ENCODE results near the gene NFE2L3. TPM values are rescaled to one million over a fixed set of nuclear protein-coding genes. Genes with fewer than 3 reads are reported as not detected.
"Not testable (repeated sequence)": the region's sequence is repeated elsewhere in the genome, so short reads cannot be mapped to it uniquely, and the experiment has no call there.

Gene NFE2L3
- polyA plus RNA-seq, 1 experiment, result 63.5 TPM

DNA sequence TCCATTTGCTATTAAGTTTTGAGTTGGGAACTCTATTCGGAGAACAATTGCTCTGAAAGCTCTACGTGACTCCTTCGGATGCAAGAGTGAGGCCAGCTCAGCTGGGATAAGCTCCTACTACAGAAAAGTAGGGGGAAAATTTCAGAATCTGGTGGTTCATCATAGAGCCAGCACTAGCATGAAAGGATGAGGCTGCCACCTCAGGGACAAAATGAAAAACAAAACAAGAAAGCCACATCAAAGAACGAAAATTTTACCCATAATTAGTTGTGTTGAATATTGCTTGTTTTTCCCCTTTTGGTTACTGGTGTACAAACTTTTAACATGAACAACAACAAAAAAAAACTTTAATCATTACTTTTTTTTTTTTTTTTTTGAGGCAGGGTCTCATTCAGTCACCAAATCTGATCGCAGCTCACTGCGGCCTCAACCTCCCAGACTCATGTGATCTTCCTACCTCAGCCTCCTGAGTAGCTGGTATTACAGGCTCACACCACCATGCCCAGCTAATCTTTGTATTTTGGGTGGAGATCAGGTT is 39.7 kb upstream of the NFE2L3 start:
- TF ChIP-seq, protein P1, sequence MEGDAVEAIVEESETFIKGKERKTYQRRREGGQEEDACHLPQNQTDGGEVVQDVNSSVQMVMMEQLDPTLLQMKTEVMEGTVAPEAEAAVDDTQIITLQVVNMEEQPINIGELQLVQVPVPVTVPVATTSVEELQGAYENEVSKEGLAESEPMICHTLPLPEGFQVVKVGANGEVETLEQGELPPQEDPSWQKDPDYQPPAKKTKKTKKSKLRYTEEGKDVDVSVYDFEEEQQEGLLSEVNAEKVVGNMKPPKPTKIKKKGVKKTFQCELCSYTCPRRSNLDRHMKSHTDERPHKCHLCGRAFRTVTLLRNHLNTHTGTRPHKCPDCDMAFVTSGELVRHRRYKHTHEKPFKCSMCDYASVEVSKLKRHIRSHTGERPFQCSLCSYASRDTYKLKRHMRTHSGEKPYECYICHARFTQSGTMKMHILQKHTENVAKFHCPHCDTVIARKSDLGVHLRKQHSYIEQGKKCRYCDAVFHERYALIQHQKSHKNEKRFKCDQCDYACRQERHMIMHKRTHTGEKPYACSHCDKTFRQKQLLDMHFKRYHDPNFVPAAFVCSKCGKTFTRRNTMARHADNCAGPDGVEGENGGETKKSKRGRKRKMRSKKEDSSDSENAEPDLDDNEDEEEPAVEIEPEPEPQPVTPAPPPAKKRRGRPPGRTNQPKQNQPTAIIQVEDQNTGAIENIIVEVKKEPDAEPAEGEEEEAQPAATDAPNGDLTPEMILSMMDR (IDR thresholded peaks at IDR 0.05; ENCODE audit: low read depth, low read length), result no peak
- Histone ChIP-seq H3K4me3 (ENCODE audit: low read depth, low read length) (no peak overlapping the region), H3K27ac (ENCODE audit: low read depth, low read length) (no peak overlapping the region), H3K9me3 (ENCODE audit: control insufficient read depth, insufficient read depth, low read length) (no peaks in the 10 kb centered on the region), H3K27me3 (ENCODE audit: control insufficient read depth, insufficient read depth, low read length) (peaks cover 7% of the 10 kb centered on the region)
- ChIA-PET CTCF (interaction anchor here (0.6 to 2.8 kb wide), 4 partner anchors 17 to 253 kb away, joined by 3 to 13 read pairs (median 4); no protein-coding TSS in a partner anchor), POLR2A (interaction anchor here (0.7 kb wide), 1 partner anchor 34 kb away, joined by 6 read pairs; no protein-coding TSS in a partner anchor)
- DNase-seq (ENCODE audit: low read depth, low spot score), result no peak

DNA sequence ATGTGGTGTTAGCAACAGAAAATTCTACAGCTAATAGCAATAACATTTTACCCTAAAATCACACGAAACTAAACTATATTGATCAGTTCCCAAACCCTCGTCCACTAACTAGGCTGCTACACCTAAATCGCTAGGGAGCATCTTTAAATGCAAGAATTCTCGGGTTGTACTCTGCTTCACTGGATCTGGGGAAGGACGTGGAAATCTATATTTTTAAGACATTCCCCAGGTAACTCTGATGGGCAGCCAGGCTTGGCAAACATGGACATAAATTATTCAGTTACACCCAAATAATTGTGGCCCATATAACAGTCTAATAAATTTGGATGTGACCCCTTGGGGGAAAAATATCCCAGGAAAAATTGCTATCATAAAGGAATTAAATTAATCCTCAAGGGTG is 36.3 kb upstream of the NFE2L3 start:
- POLR2A ChIA-PET, result no interaction called here
- CTCF ChIA-PET, result interaction anchor here (1.1 kb wide), 1 partner anchor 25 kb away, joined by 4 read pairs; no protein-coding TSS in a partner anchor

DNA sequence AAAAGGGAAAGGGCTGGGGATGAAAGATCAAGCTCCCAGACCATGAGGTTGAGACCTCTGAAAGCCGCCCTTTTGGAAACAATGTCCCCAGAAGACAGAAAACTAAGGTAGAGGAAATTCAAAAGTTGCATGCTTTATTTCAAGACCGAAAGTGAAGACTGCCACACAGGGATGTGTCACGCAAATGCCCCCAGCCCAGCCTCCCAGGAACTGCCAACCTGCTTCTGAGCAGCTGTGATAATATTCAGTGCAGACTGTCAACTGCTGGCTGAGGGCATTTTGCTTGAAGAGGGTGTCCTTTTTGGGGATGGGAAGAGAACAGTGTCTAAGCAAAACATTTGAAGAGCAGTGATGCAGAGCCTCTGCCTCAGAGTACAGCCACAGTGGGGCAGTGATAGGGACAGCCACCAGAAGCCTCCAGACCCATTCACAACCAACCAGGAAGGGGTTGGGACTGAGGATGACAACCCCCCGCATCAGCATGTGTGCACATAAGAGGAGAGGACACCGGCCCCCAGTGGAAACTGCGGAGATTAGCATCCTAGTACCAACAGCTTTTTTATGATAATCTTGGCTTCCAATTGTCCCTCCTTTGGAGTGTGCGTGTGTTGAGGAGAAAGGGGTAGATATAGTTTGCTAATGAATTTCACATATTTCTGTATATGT is 34.7 kb upstream of the NFE2L3 start:
- CTCF ChIA-PET, result interaction anchor here (1.1 kb wide), 1 partner anchor 26 kb away, joined by 3 read pairs; no protein-coding TSS in a partner anchor
- peaks cover 7% of the 10 kb centered on the region for H3K27me3 ChIP-seq (ENCODE audit: control insufficient read depth, insufficient read depth, low read length)

More for the DNA sequence above, 36.3 kb upstream of the NFE2L3 start:
- TF ChIP-seq, protein P1 (IDR thresholded peaks at IDR 0.05; ENCODE audit: low read depth, low read length), result no peak
- no peak for DNase-seq (ENCODE audit: low read depth, low spot score)
- no peaks in the 10 kb centered on the region for H3K9me3 ChIP-seq (ENCODE audit: control insufficient read depth, insufficient read depth, low read length)
- peaks cover 8% of the 10 kb centered on the region for H3K27me3 ChIP-seq (ENCODE audit: control insufficient read depth, insufficient read depth, low read length)
- no peak overlapping the region for H3K27ac ChIP-seq (ENCODE audit: low read depth, low read length)
- H3K4me3 ChIP-seq (ENCODE audit: low read depth, low read length), result no peak overlapping the region

DNA sequence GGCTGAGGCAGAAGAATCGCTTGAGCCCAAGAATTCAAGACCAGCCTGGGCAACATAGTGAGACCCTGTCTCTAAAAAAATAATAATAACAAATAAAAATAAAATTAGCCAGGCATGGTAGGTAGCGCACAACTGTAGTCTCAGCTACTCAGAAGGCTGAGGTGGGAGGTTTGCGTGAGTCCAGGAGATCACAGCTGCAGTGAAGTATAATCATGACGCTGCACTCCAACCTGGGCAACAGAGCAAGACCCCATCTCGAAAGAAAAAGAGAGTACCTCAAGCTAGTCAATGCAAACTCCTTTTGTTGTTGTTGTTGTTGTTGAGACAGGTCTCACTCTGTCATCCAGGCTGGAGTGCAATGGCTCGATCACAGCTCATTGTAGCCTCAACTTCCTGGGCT is 34.0 kb upstream of the NFE2L3 start:
- Histone ChIP-seq H3K9me3 (ENCODE audit: control insufficient read depth, insufficient read depth, low read length) (no peaks in the 10 kb centered on the region), H3K4me3 (ENCODE audit: low read depth, low read length) (no peak overlapping the region), H3K27me3 (ENCODE audit: control insufficient read depth, insufficient read depth, low read length) (peaks cover 7% of the 10 kb centered on the region), H3K27ac (ENCODE audit: low read depth, low read length) (no peak overlapping the region)
- DNase-seq (ENCODE audit: low read depth, low spot score), result no peak
- TF ChIP-seq, protein P1 (IDR thresholded peaks at IDR 0.05; ENCODE audit: low read depth, low read length), result no peak
- CTCF ChIA-PET, result interaction anchor here (1.1 kb wide), 1 partner anchor 27 kb away, joined by 3 read pairs; no protein-coding TSS in a partner anchor
- POLR2A ChIA-PET, result no interaction called here

More for the DNA sequence above, 34.7 kb upstream of the NFE2L3 start:
- TF ChIP-seq, protein P1 (IDR thresholded peaks at IDR 0.05; ENCODE audit: low read depth, low read length), result no peak
- Histone ChIP-seq H3K4me3 (ENCODE audit: low read depth, low read length) (no peak overlapping the region), H3K27ac (ENCODE audit: low read depth, low read length) (no peak overlapping the region), H3K9me3 (ENCODE audit: control insufficient read depth, insufficient read depth, low read length) (no peaks in the 10 kb centered on the region)
- DNase-seq (ENCODE audit: low read depth, low spot score), result no peak
- POLR2A ChIA-PET, result no interaction called here

DNA sequence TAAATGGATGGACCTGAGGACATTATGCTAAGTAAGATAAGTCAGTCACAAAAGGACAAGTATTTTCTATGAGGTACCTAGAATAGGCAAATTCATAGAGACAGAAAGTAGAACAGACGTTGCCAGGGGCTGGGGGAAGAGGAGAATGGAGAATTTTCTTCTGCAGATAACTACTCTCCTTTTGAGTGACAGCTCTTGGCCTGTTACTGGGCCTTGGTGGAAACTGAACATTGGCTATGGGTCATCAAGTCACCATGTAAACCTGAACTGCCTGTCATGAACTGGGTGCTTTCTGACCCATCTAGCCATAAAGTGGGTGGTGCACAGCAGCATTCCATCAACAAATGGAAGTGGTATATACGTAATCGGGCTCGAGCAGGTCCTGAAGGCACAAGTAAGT is 29.3 kb upstream of the NFE2L3 start:
- H3K27me3 ChIP-seq (ENCODE audit: control insufficient read depth, insufficient read depth, low read length), result no peaks in the 10 kb centered on the region
- ChIA-PET POLR2A (no interaction called here), CTCF (no interaction called here)
- no peak overlapping the region for H3K27ac ChIP-seq (ENCODE audit: low read depth, low read length)
- H3K9me3 ChIP-seq (ENCODE audit: control insufficient read depth, insufficient read depth, low read length), result no peaks in the 10 kb centered on the region
- no peak overlapping the region for H3K4me3 ChIP-seq (ENCODE audit: low read depth, low read length)
- TF ChIP-seq, protein P1 (IDR thresholded peaks at IDR 0.05; ENCODE audit: low read depth, low read length), result no peak
- no peak for DNase-seq (ENCODE audit: low read depth, low spot score)

DNA sequence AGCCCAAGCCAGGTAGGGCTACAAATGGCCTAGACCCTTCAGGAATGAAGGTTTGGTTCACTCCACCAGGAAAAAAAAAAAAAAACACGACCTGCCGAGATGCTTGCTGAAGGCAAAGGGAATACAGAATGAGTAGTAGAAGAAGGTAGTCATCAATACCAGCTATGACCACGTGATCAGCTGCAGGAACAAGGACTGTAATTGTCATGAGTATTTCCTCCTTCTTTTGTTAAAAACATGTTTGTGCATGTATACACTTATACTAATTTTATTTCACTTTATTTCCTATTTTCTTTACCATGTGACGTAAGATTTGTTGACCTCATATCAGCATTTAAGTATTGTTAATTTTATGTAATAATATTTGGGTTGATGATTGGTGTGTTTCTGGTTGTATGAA is 27.2 kb upstream of the NFE2L3 start:
- H3K4me3 ChIP-seq (ENCODE audit: low read depth, low read length); POLR2A ChIA-PET; CTCF ChIA-PET; DNase-seq (ENCODE audit: low read depth, low spot score); H3K27ac ChIP-seq (ENCODE audit: low read depth, low read length); H3K9me3 ChIP-seq (ENCODE audit: control insufficient read depth, insufficient read depth, low read length); H3K27me3 ChIP-seq (ENCODE audit: control insufficient read depth, insufficient read depth, low read length): not testable (repeated sequence)
